ENCODE data around the gene LARGE1.

Gene LARGE1

DNA sequence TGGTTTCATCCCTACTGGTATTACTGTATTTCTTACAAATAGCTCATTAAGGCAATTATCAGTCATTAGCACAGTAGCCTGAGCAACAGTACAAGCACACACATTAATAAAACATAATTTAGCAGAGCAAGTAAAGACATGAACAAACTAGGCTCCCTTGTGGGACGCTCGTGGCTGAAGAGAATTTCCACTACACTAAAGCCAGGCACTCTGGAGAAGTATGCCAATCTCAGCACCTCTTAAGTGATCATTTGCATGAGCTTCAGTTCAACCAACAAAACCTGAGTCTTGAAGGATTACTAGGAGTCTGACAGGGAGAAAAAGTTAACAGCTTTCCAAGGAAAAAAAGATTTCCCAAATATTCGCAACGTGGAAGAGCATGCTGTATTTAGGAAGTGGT, 109.1 kb downstream of the LARGE1 start:
- no peak for DNase-seq

DNA sequence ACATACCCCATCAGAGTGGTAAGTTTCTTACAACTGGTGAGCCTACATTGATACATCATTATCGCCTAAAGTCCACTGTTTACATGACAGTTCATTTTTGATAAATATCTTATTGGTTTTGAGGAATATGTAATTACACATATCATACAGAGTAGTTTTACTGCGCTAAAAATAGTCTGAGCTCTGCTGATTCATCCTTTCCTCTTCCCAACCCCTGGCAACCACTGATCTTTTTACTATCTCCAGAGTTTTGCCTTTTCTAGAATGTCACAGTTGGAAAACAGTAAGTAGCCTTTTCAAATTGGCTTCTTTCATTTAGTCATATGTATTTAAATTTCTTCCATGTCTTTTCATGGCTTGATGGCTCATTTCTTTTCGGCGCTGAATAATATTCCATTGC, 112.8 kb downstream of the LARGE1 start:
- DNase-seq = no peak

DNA sequence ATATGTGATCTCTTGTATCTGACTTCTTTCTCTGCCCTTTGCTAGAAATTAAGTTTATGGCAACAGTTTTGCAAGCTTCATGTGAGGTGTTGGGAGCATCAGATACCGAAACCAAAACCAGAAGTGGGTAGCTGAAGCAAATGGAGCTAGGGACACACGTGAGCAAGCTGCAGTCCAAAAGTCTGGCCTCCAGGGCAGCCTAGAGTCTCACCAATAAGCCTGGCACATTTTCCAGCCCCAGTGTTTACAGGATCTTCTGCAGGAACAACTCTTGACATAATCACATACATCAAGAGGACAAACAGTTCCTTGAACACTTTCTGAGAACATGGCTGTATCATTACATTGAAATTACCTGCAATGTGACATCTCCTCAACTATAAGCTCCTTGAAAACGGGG, 114.1 kb downstream of the LARGE1 start:
- DNase-seq = no peak

DNA sequence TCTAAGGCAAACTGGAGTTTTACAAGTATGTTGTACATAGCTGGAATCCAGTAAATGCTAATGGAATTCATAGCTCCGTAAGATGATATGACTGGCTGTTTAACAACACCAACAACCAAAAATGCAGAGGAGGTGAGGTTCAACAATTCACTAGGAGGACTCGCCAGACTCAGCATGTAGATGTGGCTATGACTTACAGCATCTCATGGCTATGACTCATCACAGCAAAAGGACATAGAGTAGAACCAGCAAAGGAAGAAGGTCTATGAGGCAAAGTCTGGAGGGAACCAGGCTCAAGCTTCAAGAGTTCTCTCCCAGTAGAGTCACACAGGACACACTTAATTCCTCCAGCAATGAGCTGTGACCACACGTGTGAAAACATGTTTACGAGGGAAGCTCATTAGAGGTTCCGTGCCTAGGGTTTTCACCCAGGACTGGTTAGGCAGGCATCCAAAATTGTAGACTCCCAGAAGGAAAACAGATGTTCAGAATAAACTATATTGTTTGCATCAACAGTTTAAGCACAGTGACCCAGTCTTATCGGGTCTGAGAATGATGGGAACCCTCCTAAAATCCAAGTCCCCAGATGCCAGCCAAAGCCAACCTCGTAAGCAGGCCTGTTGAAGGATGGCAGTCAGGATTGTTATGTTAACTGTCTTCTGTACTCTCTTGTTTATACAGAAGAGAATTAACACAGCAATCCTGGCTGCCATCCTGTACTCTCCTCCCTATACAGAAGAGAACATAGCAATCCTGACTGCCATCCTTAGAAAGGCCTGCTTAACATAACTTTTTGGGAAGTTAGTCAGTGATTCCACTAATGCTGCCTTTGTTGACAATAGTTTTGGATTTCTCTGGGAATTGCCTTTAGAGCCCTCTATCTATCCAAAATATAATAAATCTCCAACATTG, 116.6 kb downstream of the LARGE1 start:
- DNase-seq = no peak

DNA sequence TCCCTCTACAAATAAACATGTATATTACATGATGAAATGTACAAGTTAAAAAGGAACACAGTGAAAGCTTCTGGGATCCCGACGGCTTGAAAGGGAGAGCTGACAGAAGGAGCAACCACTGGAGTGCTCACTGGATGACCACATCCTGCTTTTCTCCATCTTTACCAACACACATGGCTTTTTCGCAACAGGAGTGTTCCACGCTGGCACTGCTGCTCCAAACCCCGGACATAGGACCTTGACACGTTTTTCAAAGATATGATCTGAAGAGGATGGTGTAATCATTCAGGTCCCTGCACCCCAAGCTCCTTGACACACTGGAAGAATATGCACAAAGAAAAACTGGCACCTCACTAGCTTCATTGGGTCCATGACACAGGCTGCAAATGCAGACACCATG, 121.9 kb downstream of the LARGE1 start:
- DNase-seq = no peak

DNA sequence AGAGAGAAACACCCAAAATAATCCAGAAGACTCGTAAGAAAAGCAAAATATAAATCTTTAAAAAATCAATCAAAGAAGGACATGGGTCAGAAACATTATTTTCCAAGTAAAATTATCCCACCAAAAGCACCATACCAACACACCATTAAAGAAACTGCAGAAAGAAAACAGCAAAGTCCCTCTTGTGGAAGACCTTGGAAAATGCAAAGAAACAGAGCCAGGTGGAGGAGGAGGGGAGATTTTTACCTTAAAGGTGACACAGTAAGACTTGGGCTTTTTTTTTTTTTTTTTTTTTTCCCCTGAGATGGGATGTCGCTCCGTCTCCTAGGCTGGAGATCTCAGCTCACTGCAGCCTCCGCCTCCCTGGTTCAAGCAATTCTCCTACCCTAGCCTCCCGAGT, 123.8 kb downstream of the LARGE1 start:
- DNase-seq = no peak

DNA sequence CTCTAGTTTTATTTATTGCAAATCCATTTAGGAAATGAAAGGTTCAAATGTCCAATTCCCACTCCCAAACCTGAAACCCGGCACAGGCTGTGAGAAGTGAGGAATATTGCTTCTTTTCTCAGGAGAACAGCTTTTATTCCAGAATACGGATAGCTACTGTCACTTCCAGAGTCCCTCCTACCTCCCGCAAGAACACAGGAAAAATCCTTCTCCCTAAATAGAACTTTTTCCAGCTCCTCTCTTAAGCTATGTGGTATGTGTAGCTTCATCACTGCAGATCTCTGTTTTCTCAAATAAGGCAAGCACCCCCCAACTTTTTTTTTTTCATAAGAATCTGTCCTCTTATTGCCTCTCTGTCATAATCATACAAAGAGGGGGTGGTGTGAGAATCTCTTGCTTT, 126.8 kb downstream of the LARGE1 start:
- DNase-seq = no peak

DNA sequence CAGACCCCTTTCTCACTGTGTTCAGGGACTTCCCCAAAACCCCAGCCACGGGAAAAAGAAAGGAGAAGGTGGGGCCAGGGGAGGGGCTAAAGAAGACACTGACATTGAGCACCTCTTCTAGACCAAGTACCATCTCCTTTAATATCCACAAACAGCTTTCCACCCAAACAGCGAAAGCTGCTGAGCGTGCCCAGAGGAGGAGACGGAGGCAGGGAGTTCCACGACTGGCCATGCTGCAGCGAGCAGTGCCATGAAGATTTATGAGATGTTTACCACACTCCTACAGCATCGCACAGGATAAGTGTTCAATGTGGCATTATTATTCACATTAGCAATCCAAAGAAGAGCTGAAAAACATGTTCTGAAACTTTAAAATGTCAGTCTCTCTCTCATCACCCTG, 127.4 kb downstream of the LARGE1 start:
- no peak for DNase-seq

DNA sequence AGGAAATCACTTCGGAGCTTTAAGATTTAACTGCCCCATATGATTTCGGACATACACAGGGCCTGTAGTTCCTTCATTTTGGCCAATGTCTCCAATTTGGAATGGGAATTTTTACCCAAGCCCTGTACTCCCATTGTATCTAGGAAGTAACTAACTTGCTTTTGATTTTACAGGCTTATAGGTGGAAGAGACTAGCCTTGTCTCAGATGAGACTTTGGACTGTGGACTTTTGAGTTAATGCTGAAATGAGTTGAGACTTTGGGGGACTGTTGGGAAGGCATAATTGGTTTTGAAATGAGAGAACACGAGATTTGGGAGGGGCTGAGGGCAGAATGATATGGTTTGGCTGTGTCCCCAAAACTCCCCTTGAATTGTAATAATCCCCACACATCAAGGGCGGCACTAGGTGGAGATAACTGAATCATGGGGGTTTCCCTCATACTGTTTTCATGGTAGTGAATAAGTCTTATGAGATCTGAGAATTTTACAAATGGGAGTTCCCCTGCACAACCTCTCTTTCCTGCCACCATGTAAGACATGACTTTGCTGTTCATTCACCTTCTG, 130.5 kb downstream of the LARGE1 start:
- no peak for DNase-seq

DNA sequence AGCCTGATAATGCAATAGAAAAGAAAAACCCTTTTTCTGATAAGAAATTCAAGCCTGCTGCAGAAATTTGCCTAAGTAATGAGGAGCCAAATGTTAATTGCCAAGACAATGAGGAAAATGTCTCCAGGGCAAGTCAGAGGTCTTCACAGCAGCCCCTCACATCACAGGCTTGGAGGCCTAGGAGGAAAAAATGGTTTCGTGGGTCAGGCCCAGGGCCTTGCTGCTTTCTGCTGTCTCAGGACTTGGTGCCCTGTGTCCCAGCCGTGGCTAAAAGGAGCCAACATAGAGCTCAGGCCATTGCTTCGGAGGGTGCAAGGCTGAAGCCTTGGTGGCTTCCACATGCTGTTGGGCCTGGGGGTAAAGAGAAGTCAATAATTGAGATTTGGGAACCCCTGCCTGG, 131.3 kb downstream of the LARGE1 start:
- no peak for DNase-seq

DNA sequence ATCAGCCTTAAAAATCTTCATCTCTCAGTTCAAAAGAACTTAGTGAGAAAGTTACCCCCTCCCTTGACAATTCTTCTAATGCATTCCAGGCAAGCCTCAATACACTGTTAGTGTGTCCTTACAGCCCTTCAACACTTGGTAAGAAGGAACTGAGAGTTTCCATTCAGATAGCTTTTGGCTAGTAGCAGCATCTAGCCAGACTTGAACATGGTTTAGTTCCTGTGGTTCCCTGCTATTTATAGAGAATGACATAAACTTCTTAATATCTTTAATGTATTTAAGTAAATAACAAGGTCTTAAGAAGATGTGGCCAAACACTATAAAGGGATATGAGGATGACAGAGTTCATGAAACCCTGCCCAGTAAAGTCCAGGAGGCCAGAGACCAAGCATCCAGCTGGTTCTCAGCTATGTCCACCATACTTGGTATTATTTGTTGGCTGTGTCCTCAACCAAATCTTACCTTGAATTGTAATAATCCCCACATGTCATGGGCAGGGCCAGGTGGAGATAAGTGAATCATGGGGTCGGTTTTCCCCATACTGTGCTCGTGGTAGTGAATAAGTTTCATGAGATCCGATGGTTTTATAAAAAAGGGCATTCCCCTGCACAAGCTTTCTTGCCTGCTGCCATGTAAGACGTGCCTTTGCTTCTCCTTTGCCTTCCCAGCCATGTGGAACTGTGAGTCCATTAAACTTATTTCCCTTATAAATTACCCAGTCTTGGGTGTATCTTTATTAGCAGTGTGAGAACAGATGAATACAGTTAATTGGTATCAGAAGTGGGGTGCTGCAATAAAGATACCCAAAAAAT, 132.4 kb downstream of the LARGE1 start:
- no peak for DNase-seq

DNA sequence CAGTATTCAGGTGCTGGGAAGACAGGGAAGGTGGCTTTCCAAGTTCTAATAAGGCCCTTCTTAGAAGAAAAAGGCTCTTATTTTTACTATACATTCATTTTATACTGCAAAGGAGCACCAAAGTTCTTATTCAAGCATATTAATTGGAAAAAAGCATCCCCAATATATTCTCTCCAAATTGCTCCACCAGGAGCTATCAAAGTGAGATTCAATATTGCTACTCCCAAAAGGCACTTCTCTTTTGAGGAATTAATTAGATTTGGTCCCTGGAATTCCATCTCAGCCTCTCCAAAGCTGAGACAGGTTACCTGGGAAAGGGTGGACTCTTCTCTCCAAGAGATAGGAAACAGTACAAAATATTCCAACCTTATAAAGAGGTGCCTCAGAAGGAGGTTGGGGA, 134.1 kb downstream of the LARGE1 start:
- DNase-seq = no peak

DNA sequence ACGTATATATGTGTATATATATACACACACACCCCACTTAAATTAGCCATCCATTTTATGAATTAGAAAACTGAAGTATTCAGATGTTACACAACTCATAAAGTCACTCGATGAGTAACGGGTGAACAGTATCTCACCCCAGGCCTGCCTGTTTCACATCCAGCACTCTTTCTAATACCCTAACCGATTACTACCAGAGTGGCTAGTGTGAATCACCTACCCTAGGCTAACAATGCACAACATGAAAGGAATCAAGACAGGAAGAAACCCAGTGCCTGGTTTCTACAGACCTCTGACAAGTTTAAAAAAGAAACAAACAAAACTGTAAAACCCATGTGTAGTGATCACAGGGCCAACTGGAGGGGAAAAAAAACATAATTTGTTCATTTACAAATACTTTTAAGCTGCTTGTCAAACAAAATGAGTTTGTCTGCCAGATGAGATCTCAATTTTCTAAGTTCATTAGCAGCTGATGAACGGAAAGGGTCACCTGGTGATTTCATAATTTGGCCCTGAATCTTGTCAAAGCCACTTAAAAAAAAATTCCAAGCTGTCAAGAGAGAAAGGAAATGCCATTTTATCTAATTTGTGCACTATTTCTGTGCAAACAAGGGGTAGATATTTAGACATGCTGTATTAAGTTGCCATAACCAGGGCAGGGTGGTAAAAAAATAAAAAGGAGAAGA, 134.8 kb downstream of the LARGE1 start:
- DNase-seq = no peak

DNA sequence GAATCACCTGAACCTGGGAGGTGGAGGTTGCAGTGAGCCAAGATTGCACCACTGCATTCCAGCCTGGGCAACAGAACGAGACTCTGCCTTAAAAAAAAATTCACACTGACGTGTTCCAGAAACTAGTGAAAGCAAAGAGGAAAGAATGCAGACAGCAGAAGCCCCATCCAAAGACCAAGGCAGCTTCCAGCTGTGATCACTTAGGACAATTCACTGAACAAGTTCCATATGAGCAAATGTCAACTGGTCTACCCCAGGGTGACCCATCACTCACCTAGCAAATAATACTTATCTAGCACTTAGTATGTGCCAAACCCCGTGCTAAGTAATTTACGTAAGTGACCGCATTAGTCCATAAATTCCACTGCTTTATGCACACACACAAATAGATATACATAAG, 138.9 kb downstream of the LARGE1 start:
- DNase-seq = no peak

DNA sequence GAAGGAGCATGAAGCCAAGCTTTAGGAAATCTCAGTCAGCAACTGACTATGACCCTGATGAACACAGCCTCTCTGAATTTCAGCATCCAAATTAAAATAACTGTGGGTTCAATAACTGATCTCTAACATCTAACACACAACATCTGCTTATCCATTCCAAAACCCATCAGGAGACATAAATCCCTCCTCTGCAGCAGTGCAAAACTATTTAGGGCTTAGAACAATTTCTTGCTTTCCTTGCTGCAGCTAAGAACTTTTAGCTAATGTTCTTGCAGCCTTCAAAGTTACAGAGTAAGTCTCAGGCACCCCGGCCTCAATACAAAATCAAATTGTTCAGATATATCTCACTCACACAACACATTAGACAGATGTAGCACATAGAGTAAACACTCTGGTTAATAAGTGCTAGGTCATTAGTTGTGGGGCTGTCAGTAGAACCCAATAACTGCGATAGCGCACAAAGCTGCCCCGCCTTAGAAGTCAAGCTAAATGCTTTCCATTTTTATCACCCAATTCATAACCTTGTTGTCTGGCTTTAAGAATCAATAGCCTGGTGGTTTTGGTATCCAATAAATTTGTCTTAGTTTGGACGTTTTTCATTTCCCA, 139.6 kb downstream of the LARGE1 start:
- DNase-seq = no peak

DNA sequence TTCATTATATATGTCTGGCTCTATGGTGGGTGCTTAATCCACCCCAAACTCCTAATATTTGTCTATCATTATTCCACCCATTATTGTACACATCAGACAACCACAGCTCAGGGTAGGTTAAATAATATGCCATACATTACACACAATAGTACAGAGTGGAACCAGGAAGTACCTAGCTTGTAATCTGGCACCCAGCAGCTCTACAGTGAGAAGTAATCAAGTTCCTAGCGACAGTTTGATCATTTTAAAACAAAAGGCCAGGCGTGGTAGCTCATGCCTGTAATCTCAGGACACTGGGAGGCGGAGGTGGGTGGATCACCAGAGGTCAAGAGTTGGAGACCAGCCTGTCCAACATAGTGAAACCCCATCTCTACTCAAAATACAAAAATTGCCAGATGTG, 141.0 kb downstream of the LARGE1 start:
- DNase-seq = no peak

DNA sequence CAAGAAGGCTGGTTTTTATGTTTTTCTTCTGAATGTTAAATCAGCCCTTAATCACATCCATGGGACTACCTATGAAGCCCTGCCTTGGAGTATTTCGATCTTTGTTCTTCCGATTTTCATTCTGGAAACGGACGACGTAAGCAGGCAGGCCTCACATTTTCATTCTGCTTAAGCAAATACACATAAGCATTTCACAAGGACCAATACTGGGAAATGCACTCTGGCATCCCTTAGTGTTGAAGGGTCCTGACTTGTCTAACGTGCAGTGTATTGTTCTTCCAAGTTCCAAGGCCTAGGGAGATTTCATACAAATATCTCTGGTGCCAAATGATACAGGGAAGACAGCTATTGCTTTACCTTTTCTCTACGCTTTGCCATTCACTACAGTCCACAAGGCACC, 143.8 kb downstream of the LARGE1 start:
- no peak for DNase-seq

DNA sequence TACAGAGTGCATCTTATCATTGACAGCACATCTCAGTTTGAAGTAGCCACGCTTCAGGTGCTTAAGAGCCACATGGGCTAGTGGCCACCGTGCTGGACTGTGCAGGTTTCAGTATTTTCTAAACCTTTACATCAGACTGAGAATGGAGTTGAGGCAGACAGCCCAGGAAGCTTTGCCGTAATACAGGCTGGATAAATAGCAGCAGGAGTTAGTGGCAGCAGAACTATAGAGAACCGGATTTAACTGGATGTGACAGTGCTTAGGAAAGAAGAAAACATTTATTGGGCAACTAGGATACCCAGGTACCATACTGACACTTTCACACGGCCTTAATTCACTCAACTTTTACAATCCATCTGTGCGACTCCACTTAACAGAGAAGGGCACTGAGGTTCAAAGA, 145.5 kb downstream of the LARGE1 start:
- DNase-seq = no peak

DNA sequence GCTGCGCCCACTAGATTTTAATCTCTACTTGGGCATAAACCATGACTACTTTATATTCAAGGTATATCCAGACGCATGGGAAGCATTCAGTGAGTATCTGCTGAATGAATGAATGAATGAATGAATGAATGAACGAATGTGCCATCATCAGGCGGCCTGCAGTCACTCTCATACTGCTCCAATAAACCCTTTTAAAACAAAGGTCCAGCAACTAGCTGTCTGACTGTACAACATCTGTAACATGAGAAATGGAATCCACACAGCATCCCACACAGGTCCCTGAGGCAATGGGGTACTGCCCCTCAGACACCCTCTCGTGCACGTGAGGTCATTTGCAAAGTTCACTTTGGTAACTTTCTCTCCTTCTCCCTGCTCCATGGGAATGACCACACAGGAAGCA, 147.5 kb downstream of the LARGE1 start:
- no peak for DNase-seq

DNA sequence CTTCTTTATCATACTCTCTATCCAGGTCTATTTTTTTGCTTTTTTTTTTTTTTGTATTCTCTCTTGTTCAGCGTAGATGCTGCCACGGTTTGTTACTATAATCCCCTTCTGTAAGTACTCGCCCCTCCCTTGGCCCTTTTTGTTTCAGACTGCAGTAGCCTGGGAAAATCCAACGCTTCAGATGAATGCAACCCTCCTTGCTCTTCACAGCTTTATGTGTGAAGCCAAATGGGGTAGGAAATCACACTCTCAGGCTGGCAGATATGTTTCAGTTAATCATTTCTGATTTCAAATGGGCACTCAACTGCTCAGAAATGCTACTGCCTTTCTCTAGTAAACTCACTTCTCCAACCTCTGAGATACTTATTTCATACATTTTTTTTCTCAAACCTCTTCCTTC, 149.1 kb downstream of the LARGE1 start:
- no peak for DNase-seq

DNA sequence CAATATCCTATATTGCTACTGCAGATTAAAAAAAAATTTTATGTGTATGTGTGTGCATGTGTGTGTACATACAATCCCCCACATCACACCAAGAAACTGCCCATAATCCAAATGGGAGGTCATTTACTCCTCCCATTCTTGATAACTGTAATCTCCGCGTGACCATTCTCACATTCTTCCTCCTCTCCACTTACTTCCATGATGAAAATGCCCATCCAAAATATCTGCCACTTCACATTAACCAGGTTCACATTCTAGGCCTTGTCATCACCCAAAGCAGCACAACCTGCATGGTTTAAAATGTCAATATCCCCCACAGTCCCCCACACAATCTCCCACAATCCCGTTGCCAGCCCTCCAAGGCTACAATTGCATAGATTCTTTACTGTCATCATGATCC, 149.6 kb downstream of the LARGE1 start:
- DNase-seq = no peak

DNA sequence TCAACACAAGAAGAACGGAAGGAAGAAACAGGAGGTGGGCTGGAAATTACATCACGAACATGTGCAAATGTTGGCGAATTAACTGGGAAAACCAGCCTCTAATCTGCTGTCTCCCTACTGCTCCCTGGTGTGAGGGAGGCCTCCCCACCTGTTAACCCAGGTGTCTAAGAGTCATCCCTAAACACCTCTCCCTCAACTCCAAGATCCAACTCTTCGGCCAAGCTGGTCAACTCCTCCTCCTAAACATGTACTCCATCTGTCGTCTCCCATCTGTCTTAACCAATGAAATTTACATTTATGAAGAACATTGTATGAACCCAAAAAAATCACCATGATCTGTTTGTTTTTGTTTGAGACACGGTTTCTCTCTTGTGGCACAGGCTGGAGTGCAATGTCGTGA, 154.2 kb downstream of the LARGE1 start:
- DNase-seq = no peak

DNA sequence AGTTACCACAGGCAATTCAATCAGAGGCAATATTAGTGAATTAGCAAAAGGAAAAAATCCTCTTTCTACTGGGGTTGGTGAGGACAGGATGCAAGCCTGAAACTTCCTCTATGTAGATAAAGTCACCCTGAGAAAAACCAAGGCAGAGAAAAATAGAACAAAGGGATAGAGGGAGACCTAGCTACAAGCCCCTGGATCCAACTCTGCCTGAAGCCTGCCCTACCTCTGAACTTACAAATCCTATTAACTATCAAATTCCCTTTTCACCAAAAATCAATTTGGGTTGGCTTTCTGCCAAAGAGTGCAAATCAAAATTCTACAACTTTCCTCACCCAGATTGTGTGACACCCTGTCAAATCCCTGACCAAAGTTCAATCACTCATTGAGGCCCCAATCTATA, 161.3 kb downstream of the LARGE1 start:
- DNase-seq = no peak

All from femur (tissue), 1 donor.